Stimulated activated CD8-positive, alpha-beta memory T cell treated with anti-CD3 and anti-CD28 coated beads, Interleukin-12 subunit alpha, Interleukin-12 subunit beta, amount 100 ng/mL, for 24 hours (primary cell): ENCODE data around the gene MTMR6.

ENCODE experiments used
- DNase-seq: peaks from one replicate; pipeline ENCODE4 v3.0.0-alpha.2; 2020; ENCODE audit errors: extremely low read depth

Gene MTMR6

GRCh38 chr13:25217023-25217885 is 70.0 kb downstream of the MTMR6 start:
- DNase-seq: no peak

DNA sequence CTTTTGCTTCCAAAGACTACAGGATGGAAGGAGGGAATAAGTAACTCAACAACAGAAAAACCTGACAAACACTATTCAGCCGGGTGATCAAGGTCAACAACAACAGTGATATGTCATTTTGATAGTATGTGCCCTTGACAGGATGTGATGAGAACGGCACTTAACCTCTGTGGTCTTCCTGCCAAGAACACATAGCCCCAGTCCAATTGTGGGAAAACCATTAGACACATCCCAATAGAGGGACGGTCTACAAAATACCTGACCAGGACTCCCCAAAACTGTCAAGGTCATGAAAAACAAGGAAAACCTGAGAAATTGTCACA is 72.1 kb downstream of the MTMR6 start:
- DNase-seq: no peak

- no peak for DNase-seq
These were observed 72.6 kb downstream of the MTMR6 start for GRCh38 chr13:25214491-25215252.

DNA sequence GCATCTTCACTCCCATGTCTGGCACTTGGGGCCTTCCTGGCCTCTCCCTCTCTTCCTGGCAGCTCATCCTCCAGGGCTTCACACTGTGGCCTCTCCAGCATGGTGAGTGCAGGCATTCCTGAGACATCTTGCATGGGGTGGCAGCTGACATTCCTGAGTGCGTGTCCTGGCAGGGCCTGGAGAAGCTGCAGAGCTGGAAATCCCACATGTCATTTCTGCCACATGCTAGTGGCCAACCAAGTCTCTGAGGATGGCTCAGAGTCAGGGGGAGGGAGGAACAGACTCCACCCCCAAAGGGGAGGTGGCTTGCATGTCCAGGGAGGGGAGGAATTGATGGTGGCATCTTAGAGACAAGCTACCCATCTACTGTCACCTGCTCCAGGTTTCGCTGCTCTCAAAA is 73.6 kb downstream of the MTMR6 start:
- no peak for DNase-seq

- DNase-seq: no peak
These were observed 76.3 kb downstream of the MTMR6 start for GRCh38 chr13:25210842-25211569.

- DNase-seq: no peak
These were observed 79.9 kb downstream of the MTMR6 start for GRCh38 chr13:25207291-25207810.

DNA sequence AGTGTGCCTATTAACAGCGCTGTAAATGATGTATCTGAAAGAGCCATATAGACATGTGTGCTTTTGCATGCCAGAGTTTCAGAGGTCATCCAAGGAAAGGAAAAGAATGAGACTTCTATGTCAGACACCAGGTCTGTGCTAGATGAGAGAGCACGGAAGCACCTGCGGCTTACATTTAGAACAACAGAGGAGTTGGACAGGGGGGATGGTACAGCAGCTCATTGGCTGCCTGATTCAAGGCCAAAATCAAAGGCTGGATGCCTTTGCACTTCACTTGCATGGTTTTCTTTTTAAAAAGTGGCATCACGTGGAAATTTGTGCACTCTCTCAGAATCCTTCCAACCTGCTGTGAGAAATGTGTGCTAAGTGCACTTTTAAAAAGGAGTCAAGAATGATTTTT is 82.4 kb downstream of the MTMR6 start:
- no peak for DNase-seq

- no peak for DNase-seq
These were observed 84.1 kb downstream of the MTMR6 start for GRCh38 chr13:25203127-25203740.

- no peak for DNase-seq
These were observed 86.5 kb downstream of the MTMR6 start for GRCh38 chr13:25200783-25201182.

- no peak for DNase-seq
These were observed 88.6 kb downstream of the MTMR6 start for GRCh38 chr13:25198647-25199046.

- no peak for DNase-seq
These were observed 90.3 kb downstream of the MTMR6 start for GRCh38 chr13:25196971-25197370.
